Hypothalamus (tissue), 51 donors: ENCODE measurements around the gene OCA2.
"Not testable (repeated sequence)": the region's sequence is repeated elsewhere in the genome, so short reads cannot be mapped to it uniquely, and the experiment has no call there.

Experiments used
- DNase-seq, 51 donors: peaks; one replicate each; lab custom pipeline; 2025; lab: John Stamatoyannopoulos, UW

Gene OCA2

DNA sequence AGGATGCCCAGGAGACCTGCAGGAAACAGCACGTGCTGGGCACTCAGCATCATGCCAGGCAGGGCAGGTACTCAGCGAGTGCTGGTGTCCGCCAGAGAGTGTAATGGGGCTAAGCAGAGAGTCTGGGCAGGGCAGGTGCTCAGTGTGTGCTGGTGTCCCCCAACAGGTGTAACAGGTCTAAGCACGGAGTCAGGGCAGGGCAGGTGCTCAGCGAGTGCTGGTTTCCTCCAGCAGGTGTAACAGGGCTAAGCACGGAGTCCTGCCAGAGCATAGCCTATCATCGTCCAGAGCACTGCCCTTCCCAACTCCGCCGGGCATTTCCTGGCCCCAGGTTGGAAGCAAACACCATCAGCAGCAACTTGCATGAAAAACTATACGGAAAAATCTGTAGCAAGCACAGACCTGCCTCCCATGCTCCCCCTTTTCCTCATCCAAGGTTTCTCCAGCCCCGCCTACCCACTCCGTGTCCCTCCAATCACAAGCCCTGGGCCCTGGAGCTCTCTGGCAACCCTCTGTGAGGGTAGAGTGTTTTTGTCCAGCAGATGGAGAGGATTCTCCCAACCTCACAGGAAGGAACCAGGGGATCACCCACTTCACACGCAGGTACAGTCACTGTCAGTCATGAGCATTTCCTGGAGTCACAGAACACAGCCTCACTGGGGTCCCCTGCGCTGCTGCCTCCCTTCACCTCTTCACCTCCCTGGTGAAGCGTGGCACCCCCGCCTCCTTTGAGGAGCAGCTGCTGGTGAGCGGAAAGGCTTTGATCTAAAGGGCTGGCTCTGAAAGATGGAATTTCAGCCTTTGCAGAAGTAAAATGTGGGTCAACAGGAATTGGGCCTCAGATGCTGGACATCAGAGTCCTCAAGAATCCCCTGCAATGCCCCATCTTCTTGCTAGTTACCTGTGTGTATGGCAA lies 302.5 kb downstream of the OCA2 start:
- DNase-seq = no peak

GRCh38 chr15:27792756-27793264 lies 306.3 kb downstream of the OCA2 start:
- DNase-seq = no peak

GRCh38 chr15:27790270-27790669 lies 308.8 kb downstream of the OCA2 start:
- no peak for DNase-seq

DNA sequence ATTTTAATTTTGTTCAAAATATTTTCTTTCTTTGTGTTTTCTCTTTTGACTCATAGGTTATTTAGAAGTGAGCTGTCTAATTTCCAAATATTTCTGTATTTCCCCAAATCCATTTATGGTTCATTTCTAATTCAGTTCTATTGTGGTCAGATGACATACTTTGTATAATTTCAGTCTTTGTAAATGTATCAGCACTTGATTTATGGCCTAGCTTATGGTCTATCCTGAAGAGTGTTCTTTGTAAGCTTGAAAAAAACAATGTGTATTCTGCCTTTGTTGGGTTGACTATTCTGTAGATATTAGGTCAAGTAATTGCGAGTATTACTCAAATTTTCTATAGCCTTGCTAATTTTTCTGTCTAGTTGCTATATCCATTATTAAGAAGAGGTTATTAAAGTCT lies 311.2 kb downstream of the OCA2 start:
- DNase-seq = no peak

DNA sequence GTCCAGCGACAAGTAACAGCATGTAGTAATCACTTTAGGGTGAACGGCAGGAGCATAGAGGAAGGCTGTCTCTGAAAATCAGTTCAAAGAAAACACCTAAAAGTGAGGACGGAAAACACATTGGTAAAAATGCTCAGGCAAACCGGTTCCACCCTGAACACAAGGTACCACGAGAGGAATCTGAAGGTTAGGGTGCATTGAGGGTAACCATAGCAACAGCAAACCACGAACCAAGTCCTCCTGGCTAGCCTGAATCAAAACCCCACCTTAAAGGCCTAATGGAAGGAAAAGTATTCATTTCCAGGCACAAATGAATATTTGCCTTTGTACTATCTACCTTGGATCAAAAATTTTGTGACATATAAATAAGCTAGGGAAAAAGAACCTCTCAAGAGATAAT lies 315.0 kb downstream of the OCA2 start:
- DNase-seq = no peak

- no peak for DNase-seq
Observed at GRCh38 chr15:27783678-27784077, 315.4 kb downstream of the OCA2 start.

GRCh38 chr15:27782125-27782524 lies 317.0 kb downstream of the OCA2 start:
- DNase-seq = no peak

- no peak for DNase-seq
Observed at GRCh38 chr15:27776501-27776900, 322.6 kb downstream of the OCA2 start.

DNA sequence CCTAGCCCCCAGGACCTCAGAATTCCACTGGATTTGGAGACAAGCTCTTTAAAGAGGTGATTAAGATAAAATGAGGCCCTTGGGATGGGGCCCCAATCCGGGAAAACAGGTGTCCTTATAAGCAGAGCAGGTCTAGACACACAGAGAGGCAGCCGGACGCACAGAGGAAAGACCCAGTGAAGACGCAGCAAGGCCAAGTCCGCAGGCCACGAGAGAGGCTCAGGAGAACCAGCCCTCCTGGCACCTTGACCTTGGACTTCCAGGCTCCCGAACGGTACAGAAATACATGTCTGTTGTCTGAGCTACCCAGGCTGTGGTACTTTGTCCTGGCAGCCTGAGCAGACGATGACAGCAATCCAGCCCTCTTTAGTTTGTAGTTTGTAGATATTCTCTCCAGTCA lies 324.5 kb downstream of the OCA2 start:
- DNase-seq = no peak

GRCh38 chr15:27774191-27774590 lies 324.9 kb downstream of the OCA2 start:
- no peak for DNase-seq

DNA sequence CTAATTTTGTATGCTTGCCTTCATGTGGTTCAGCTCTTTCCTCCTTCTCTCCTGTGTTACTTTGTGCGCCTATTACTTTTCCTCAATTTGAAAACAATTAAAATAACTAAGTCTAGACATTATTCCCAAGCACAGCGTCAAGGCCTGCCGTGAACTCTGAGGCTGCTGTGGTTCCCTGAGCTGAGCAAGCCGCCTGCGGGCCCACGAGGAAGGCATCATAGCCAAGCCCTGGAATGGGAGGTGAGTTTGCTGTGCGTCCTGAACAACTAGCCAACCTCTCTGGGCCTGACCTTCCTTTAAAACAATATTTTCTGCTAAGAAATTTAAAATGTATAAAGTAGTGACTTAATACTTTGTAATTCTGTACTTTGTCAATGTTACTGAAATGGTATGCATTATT lies 327.2 kb downstream of the OCA2 start:
- DNase-seq = no peak

DNA sequence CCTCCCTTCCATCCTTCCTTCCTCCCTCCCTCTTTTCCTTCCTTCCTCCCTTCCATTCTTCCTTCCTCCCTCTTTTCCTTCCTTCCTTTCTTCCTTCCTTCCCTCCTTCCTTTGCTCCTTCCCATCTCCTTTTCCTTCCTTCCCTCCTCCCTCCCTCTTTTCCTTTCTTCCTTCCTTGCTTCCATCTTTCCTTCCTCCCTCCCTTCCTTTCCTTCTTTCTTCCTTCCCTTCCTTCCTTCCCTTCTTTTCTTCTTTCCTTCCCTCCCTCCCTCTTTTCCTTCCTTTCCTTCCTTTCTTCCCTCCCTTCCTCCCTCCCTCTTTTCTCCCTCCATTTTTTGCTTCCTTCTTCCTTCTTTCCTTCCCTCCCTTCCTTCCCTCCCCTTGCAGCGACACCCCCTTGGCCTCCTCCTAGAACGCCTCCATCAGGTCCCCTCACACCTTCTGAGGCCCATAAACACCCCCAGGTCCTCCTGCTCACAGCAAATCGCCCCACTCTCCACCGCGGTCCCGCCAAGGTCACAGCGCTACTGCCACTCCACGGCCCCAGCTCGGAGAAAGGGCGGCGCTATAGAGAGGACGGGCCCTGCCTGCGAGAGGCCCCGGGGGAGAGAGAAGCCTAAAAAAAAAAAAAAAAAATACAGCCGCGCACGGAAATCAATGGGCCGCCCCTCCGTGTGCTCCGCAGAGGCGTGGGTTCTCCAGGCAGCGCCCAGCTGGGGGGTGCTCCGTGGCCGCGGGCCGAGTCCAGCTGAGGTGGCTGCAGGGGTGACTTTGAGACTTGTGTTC lies 328.2 kb downstream of the OCA2 start:
- no peak for DNase-seq

DNA sequence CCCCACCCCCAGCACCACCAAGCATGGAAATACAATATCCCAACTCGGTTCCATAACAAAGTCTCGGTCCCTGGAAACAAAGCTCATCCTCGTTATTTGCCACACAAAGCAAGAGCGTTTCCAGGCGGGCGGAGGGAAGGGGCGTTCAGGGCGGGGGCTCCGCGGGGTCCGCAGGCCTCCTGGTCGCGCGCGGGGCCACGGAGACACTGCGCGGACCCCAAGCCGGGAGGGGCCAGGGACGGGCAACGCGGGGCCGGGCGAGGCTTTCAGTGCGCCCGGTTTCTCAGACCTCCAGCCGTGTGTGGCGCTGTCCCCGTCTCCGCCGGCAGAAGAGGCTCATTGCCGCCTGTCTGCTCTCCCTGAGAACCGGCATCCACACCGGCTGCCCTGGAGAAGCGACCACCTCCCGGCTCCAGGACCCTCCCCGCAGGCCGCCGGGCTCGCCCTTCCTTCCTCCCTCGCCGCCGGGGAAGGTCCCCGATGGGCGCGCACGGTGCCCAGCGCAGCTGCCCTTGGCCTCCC lies 329.0 kb downstream of the OCA2 start:
- DNase-seq = no peak

DNA sequence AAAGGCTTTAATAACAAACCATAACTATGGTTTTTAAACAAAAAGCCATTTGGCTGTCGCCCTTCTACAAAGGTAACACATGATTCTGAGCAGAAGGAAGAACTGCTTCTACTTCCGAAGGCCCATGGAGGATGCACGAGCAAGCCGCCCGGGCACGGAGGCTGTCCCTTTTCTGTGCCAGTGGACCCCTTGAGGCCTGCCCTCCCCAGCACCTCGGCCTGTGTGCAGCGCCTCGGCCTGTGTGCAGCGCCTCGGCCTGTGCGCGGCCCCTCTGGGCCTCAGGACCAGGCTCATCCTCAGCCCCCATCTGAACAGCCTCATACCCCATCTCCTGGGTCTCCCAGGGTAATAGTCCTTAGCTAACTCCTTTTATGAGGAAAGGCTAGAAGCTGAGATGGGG lies 329.5 kb downstream of the OCA2 start:
- DNase-seq = no peak

DNA sequence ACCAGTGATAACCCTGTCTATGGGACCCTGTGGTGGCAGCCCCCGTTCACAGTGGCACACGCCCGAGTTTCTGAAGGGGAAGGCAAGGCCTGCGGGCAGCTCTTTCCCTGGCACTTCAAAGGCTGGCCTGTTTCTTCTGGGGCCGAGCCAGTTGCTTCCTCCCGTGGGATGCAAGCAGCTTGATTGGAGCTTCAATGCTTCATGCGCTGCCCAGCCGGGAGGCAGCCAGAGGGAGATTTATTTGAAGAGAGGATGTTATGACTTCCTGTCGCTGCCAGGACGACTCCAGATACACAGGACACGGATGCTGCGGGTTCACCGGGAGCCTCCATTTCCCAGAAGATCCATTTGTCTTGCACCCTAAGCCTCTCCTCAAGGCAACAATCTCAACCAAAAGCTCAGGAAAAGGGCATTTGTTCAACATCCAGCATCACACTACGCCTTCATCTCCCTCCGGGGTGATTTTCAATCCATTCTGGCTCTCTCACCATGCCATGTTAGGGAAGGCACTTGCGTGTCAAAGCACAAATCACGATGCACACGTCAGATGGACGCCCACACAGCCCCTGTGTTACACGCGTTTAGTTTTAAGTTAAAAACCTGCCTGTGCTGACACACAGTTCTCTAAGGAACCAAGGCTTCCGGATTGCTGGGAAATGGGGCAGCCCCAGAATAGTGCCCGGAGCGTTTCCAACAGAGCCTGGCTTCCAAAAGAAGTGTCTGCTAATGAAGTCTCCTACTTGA lies 330.2 kb downstream of the OCA2 start:
- DNase-seq = peak in 3 of 51 donors; percentile 6 to 23 (median 19)

DNA sequence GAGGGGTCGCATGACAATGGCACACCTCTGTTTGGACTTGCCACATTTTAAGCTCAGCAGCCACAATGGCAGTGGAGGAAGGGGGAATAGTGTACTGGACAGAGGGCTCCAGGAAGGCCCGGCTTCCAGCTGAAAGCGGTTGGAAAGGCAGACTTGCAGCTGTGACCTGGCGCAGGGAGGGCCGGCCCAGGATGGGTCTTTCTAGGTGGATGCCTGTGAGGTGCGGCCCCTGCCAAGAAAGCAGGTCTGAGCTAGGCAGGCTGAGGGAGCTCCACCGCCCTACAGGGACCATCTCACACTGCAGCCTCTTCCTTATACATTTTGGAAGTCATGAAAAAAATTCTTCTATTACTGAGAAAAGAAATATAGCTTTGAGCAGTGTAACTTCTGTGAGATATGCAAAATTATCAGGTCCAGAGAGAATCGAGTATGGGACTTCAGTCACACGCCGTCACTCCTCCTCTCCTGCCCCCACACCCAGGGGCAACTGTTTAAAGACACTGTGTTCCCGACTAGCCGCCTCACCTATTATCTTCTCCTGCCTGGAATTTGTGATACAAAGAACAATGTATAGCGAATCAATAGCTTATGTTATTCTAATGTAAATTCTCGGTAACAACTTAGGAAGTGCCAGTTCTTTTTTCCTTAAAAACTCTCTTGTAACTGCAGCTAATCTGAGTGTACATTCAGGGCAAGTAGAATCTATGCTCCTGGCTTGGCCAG lies 331.0 kb downstream of the OCA2 start:
- no peak for DNase-seq

GRCh38 chr15:27767430-27767829 lies 331.7 kb downstream of the OCA2 start:
- DNase-seq = not testable (repeated sequence)

DNA sequence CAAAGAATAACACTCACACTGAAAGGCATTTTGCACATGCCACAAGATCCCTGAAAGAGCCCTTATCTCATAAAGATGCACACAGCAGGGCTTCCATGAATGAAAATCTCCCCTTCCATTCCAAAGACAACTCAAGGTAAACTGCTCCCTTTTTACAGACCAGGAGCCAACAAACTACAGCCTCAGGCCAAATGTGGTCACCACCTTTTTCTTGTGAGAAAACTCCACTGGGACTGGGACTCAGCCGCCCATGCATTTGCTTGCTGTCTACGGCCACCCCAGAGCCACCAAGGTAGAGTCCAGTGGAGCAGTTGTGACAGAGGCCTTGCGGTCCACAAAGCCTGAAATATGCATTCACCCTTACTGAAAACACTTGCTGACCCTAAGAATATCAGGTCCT lies 334.8 kb downstream of the OCA2 start:
- no peak for DNase-seq

- DNase-seq = no peak
Observed at GRCh38 chr15:27763514-27763913, 335.6 kb downstream of the OCA2 start.

DNA sequence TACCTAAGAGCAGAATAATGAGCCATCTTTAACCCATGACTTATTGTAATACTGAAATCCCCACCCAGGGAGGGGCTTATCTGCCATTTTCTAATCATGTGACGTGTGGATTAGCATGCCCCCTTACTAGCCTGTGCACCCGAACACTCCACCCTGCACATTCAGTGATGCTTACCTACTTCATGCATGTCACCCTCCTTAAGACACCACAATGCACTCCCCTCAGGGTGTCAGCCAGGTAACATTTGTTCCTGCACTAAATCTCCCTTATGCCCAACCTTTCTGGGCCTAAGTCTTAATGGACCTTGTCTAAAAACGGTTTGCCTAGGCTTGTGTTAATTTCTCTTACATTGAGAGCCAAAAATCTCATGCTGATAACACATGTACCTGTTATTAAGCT lies 336.6 kb downstream of the OCA2 start:
- no peak for DNase-seq
